Activated CD8-positive, alpha-beta T cell treated with anti-CD3 and anti-CD28 coated beads, Interleukin-2, amount 10 ng/mL, durations not matched to agents 7 days and 5 days (primary cell): ENCODE data around the gene VIPR2. TPM values are rescaled to one million over a fixed set of nuclear protein-coding genes. Genes with fewer than 3 reads are reported as not detected.

Experiments used
- ATAC-seq: fragments of 150-1000 bp; cut with Tn5 transposase; one replicate; pipeline ENCODE4 v1.10.0; 2021; ENCODE audit warnings: moderate library complexity
- CTCF ChIA-PET: fragments of 350-600 bp; sonication (Branson Sonifier 250); formaldehyde crosslinking; loops from one replicate; lab custom pipeline; 2021; ENCODE audit warnings: antibody characterized with exemption; lab: Charles Lee
- POLR2A ChIA-PET: fragments of 350-600 bp; sonication (Branson Sonifier 250); formaldehyde crosslinking; loops from one replicate; lab custom pipeline; 2021; ENCODE audit warnings: antibody characterized with exemption; lab: Charles Lee
- DNase-seq: peaks from one replicate; pipeline ENCODE4 v3.0.0-alpha.2; 2020
- H3K27ac Mint-ChIP-seq: one replicate; pipeline ENCODE4 v1.8.0; 2021; ENCODE audit warnings: mild to moderate bottlenecking, mixed read lengths
- H3K27me3 Mint-ChIP-seq: one replicate; pipeline ENCODE4 v1.8.0; 2021; ENCODE audit warnings: low read depth, mixed read lengths
- H3K36me3 Mint-ChIP-seq: one replicate; pipeline ENCODE4 v1.8.0; 2021; ENCODE audit warnings: low read depth, mixed read lengths
- H3K4me1 Mint-ChIP-seq: one replicate; pipeline ENCODE4 v1.8.0; 2021; ENCODE audit warnings: low read depth, mixed read lengths
- H3K4me3 Mint-ChIP-seq: one replicate; pipeline ENCODE4 v1.8.0; 2021; ENCODE audit warnings: mild to moderate bottlenecking, mixed read lengths
- H3K9me3 Mint-ChIP-seq: one replicate; pipeline ENCODE4 v1.8.0; 2022; ENCODE audit warnings: mixed read lengths; ENCODE audit not compliant: insufficient read depth
- total RNA-seq, 2 experiments: library from RNA; stranded (reverse); gene quantifications; one replicate each; pipeline ENCODE4 v1.2.3, GENCODE V29; 2021

The VIPR2 gene
- total RNA-seq, 2 experiments from 2014 or later, result not detected

DNA sequence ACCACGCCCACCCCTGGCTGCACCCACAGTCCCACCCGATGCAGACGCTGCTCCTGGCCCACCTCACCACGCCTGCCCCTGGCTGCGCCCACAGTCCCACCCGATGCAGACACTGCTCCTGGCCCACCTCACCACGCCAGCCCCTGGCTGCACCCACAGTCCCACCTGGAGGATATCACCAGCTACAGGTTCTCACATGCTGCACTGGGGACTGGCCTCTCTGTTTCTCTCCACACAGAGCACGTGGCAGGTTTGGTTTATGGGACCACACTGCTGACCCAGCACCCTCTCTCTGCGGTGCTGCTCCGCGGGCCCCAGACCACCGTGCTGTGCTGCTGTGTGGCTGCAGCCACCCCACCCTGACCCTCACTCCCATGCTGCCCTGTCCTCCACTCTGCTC lies 120.9 kb downstream of the VIPR2 start:
- ATAC-seq (no peak), DNase-seq (no peak)
- CTCF ChIA-PET, result no interaction called here
- Mint-ChIP-seq H3K4me1 (peaks cover 9% of the 10 kb centered on the region), H3K27ac (no peak overlapping the region), H3K36me3 (no peaks in the 10 kb centered on the region), H3K4me3 (no peak overlapping the region), H3K27me3 (no peaks in the 10 kb centered on the region), H3K9me3 (no peaks in the 10 kb centered on the region)
- POLR2A ChIA-PET, result no interaction called here

- Mint-ChIP-seq H3K27ac (no peak overlapping the region), H3K4me1 (peaks cover 9% of the 10 kb centered on the region), H3K4me3 (no peak overlapping the region), H3K36me3 (no peaks in the 10 kb centered on the region), H3K9me3 (no peaks in the 10 kb centered on the region), H3K27me3 (no peaks in the 10 kb centered on the region)
- ATAC-seq, result no peak
- ChIA-PET CTCF (no interaction called here), POLR2A (no interaction called here)
- no peak for DNase-seq
Measured at GRCh38 chr7:159023206-159023605, 121.5 kb downstream of the VIPR2 start.

GRCh38 chr7:159022238-159022993 lies 122.3 kb downstream of the VIPR2 start:
- Mint-ChIP-seq H3K4me3 (no peak overlapping the region), H3K27ac (no peak overlapping the region), H3K4me1 (peaks cover 9% of the 10 kb centered on the region), H3K9me3 (no peaks in the 10 kb centered on the region), H3K27me3 (no peaks in the 10 kb centered on the region), H3K36me3 (no peaks in the 10 kb centered on the region)
- ATAC-seq, result no peak
- no peak for DNase-seq
- ChIA-PET CTCF (no interaction called here), POLR2A (no interaction called here)

DNA sequence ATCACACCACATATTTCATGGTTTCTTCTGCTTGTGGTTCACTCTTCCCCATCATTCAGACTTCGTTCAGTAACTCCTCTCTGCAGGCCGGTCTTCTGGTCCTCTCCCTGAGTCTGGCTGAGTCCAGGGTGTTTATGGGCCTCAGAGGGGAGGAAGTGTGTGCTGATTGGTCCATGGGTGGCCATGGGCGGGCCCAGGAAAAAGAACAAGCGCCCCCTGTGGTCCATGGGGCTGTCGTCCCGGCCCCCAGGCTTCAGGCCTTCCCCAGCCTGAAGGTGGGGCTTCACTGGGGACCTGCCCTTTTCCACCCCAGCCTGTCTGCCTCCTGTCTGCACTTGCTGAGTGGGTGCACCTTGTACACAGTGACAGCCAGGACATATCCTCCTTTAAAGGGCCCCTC lies 123.7 kb downstream of the VIPR2 start:
- no peak overlapping the region for H3K4me3 Mint-ChIP-seq
- DNase-seq (no peak), ATAC-seq (no peak)
- POLR2A ChIA-PET, result no interaction called here
- H3K27ac Mint-ChIP-seq, result no peak overlapping the region
- CTCF ChIA-PET, result no interaction called here
- no peaks in the 10 kb centered on the region for H3K9me3 Mint-ChIP-seq
- H3K36me3 Mint-ChIP-seq, result no peaks in the 10 kb centered on the region
- peaks cover 2% of the 10 kb centered on the region for H3K4me1 Mint-ChIP-seq
- H3K27me3 Mint-ChIP-seq, result no peaks in the 10 kb centered on the region

GRCh38 chr7:159019111-159019510 lies 125.6 kb downstream of the VIPR2 start:
- H3K27ac Mint-ChIP-seq, result no peak overlapping the region
- H3K27me3 Mint-ChIP-seq, result no peaks in the 10 kb centered on the region
- DNase-seq (no peak), ATAC-seq (no peak)
- no peak overlapping the region for H3K4me3 Mint-ChIP-seq
- ChIA-PET POLR2A (no interaction called here), CTCF (no interaction called here)
- H3K9me3 Mint-ChIP-seq, result no peaks in the 10 kb centered on the region
- H3K4me1 Mint-ChIP-seq, result peaks cover 2% of the 10 kb centered on the region
- H3K36me3 Mint-ChIP-seq, result no peaks in the 10 kb centered on the region

- POLR2A ChIA-PET, result no interaction called here
- H3K4me3 Mint-ChIP-seq, result no peak overlapping the region
- H3K9me3 Mint-ChIP-seq, result no peaks in the 10 kb centered on the region
- ATAC-seq, result no peak
- DNase-seq, result no peak
- CTCF ChIA-PET, result no interaction called here
- H3K36me3 Mint-ChIP-seq, result no peaks in the 10 kb centered on the region
- no peaks in the 10 kb centered on the region for H3K4me1 Mint-ChIP-seq
- no peak overlapping the region for H3K27ac Mint-ChIP-seq
- no peaks in the 10 kb centered on the region for H3K27me3 Mint-ChIP-seq
Measured at GRCh38 chr7:159017741-159018140, 126.9 kb downstream of the VIPR2 start.

DNA sequence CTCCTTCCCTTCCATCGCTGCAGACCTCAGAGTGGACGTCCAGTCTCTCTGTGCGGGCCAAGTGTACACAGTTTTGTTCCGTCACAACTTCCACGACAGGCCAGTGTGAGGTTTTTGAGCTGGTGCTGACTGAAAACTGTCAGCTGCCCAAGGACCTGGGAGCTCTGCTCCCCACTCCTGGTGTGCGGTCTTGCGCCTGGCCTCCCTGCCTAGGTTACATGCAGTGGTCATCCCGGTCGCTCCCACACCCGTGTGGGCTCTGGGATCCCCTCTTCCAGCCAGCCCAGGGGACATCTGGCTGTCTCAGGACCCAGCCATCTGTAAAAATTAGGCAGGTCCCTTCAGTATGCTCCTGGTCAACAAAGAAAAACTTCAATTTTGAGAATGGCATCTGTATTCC lies 127.5 kb downstream of the VIPR2 start:
- Mint-ChIP-seq H3K36me3 (no peaks in the 10 kb centered on the region), H3K4me1 (no peaks in the 10 kb centered on the region), H3K27ac (no peak overlapping the region), H3K4me3 (no peak overlapping the region), H3K9me3 (no peaks in the 10 kb centered on the region), H3K27me3 (no peaks in the 10 kb centered on the region)
- ATAC-seq (no peak), DNase-seq (no peak)
- POLR2A ChIA-PET, result no interaction called here
- CTCF ChIA-PET, result no interaction called here

DNA sequence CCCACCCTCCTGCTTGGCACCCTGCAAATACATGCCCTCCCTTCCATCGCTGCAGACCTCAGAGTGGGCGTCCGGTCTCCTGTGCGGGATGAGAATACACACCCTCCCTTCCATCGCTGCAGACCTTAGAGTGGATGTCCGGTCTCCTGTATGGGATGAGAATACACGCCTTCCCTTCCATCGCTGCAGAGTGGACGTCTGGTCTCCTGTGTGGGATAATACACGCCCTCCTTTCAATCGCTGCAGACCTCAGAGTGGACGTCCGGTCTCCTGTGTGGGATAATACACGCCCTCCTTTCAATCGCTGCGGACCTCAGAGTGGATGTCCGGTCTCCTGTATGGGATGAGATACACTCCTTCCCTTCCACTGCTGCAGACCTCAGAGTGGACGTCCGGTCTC lies 128.1 kb downstream of the VIPR2 start:
- Mint-ChIP-seq H3K27ac (no peak overlapping the region), H3K4me3 (no peak overlapping the region), H3K4me1 (no peaks in the 10 kb centered on the region), H3K9me3 (no peaks in the 10 kb centered on the region), H3K27me3 (no peaks in the 10 kb centered on the region), H3K36me3 (no peaks in the 10 kb centered on the region)
- ChIA-PET CTCF (no interaction called here), POLR2A (interaction anchor here (0.7 kb wide), 1 partner anchor 55 kb away, joined by 3 read pairs; no protein-coding TSS in a partner anchor)
- DNase-seq (no peak), ATAC-seq (no peak)

DNA sequence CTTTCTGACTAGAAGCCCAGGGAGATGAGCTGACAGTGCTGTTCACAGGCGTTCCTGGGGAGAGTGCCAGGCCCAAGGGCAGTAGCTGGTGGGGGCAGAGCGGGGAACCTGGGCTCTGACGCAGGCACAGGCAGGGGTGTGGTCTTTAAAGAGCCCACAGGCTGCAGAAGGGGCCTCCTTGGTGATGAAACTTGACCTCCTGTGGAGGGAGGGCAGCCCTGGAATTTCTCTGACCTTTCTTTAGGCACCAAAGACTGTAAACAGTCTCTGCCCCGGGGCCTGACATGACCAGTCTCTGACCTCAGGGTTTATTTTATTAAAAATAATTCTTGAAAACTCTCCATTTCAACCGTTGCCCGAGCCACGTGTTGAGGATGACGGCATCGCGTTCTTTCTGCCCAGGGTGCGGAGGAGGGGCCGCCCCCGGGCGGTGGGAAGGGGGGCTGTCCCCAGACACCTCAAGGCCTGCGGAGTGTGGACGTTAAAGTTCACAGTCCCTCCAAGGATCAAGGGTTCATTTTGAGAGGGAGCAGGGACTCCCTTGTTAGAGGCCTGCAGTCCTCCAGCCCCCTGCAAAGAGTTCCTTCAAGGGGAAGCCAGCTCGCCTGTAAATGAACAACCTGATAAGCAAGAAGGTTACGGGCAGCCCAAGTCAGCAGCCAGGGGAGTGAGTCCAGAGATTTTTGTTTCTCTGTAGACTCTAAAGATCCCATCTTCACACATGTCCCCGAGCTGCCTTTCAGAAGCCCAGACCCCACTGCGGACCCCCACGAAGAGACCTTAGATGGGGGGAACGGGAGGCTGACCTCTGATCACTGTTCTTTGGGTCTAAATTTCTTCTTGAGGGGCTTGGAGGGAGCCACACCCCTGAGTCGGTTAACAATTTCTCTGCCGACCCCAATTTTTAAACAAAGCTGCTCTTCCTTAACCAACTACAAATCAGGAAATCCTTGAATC lies 128.9 kb downstream of the VIPR2 start:
- ChIA-PET POLR2A (interaction anchor here (0.7 kb wide), 1 partner anchor 56 kb away, joined by 3 read pairs; no protein-coding TSS in a partner anchor), CTCF (no interaction called here)
- no peak overlapping the region for H3K4me3 Mint-ChIP-seq

DNA sequence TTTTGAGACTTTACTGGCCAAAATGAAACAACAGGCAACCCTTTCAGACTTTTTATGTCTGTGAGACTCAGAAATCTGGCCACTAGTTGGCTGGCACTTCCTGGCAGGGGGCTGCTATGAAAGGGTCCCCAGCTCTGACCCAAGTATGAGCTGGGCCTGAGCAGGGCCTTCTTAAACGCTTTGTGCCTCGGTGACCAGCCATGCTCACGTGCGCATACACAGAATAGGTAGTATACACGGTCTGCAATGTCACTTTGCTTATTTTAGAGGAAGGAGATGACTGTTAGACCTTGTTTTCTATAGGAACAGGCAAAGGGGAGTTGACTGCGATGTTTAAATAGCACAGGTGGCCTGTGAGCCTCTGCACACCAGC lies 129.6 kb downstream of the VIPR2 start:
- Mint-ChIP-seq H3K27ac (no peak overlapping the region), H3K36me3 (no peaks in the 10 kb centered on the region), H3K27me3 (no peaks in the 10 kb centered on the region), H3K4me1 (no peaks in the 10 kb centered on the region), H3K9me3 (no peaks in the 10 kb centered on the region), H3K4me3 (no peak overlapping the region)
- DNase-seq (no peak), ATAC-seq (no peak)
- ChIA-PET POLR2A (no interaction called here), CTCF (no interaction called here)

More for the DNA sequence above, 128.9 kb downstream of the VIPR2 start:
- H3K9me3 Mint-ChIP-seq, result no peaks in the 10 kb centered on the region
- H3K36me3 Mint-ChIP-seq, result no peaks in the 10 kb centered on the region
- no peak for DNase-seq
- no peaks in the 10 kb centered on the region for H3K27me3 Mint-ChIP-seq
- H3K4me1 Mint-ChIP-seq, result no peaks in the 10 kb centered on the region
- no peak overlapping the region for H3K27ac Mint-ChIP-seq
- ATAC-seq, result no peak

DNA sequence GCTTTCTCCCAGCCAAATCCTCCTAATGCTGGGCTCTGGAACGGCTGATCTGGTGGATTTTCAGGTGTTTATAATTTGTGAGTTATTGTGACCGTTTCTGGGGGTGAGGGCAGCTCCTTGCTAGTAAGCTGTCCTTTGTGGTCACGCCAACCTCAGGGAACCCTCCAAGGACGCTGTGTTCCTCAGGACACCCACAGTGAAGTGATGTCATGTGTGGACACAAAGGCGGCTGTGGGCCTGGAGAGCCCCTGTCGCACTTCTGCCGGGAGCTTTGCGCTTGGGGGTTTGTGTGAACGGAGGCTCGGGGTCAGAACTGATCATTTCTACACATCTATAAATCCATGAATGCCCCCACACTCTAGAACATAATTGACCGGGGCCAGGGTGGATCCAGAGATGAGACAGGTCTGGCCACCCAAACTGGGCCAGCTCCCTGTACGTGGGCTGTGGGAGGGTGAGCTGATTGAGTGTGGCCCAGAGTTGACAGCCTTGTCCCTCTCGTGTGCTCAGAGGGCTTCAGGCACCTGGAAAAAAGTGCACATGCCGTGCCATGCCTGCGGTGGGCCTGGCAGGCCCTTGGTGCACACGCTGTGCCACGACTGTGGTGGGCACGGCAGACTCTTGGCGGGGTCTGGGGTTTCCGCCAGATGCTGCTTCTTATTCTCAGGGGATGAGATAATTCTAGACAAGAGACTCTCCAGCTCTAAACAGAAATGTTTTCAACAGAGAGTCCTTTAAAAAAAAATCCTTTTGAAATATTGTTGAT lies 130.2 kb downstream of the VIPR2 start:
- Mint-ChIP-seq H3K9me3 (no peaks in the 10 kb centered on the region), H3K4me3 (no peak overlapping the region), H3K4me1 (no peaks in the 10 kb centered on the region), H3K27ac (no peak overlapping the region), H3K36me3 (no peaks in the 10 kb centered on the region), H3K27me3 (no peaks in the 10 kb centered on the region)
- ATAC-seq (no peak), DNase-seq (no peak)
- POLR2A ChIA-PET, result no interaction called here
- CTCF ChIA-PET, result no interaction called here
